Naive thymus-derived CD8-positive, alpha-beta T cell (primary cell): Measurements from ENCODE around the gene GALNTL6. TPM values are rescaled to one million over a fixed set of nuclear protein-coding genes. Genes with fewer than 3 reads are reported as not detected.

Experiments
- ATAC-seq, 2 donors: fragments of 150-1000 bp; cut with Tn5 transposase in 1 of 2; sonication (Bioruptor Pico), chemical (Tn5 transposase) in 1 of 2; 1 replicate in 1 of 2; 2 replicates in 1 of 2; pipeline ENCODE4 v1.10.0; 2021; ENCODE audit warnings: mild to moderate bottlenecking in 2 of 2, moderate library complexity in 2 of 2
- POLR2A ChIA-PET: fragments of 350-600 bp; sonication (Branson Sonifier 250); formaldehyde crosslinking; loops from one replicate; lab custom pipeline; 2021; ENCODE audit warnings: antibody characterized with exemption; lab: Charles Lee
- DNase-seq, 10 donors: peaks; one replicate each; pipeline versions ENCODE4 v3.0.0 to v3.0.0-alpha.2; 2020 to 2022
- H3K27ac Mint-ChIP-seq, 10 donors: one replicate each; pipeline ENCODE4 v1.8.0; 2020 to 2022; ENCODE audit warnings: mild to moderate bottlenecking in 10 of 10, mixed read lengths in 10 of 10, moderate library complexity in 4 of 10, inconsistent platforms in 1 of 10
- H3K27me3 Mint-ChIP-seq, 5 donors: one replicate each; pipeline ENCODE4 v1.8.0; 2021 to 2022; ENCODE audit warnings: mixed read lengths in 5 of 5
- H3K36me3 Mint-ChIP-seq, 3 donors: one replicate each; pipeline ENCODE4 v1.8.0; 2020 to 2022; ENCODE audit warnings: mixed read lengths in 3 of 3, mild to moderate bottlenecking in 2 of 3, inconsistent platforms in 1 of 3
- H3K4me1 Mint-ChIP-seq, 4 donors: one replicate each; pipeline ENCODE4 v1.8.0; 2021 to 2022; ENCODE audit warnings: mixed read lengths in 4 of 4
- H3K4me3 Mint-ChIP-seq, 10 donors: one replicate each; pipeline ENCODE4 v1.8.0; 2020 to 2022; ENCODE audit warnings: mild to moderate bottlenecking in 10 of 10, mixed read lengths in 10 of 10, moderate library complexity in 6 of 10, inconsistent platforms in 1 of 10
- H3K9me3 Mint-ChIP-seq, 9 donors: one replicate each; pipeline ENCODE4 v1.8.0; 2020 to 2022; ENCODE audit warnings: mixed read lengths in 9 of 9, mild to moderate bottlenecking in 3 of 9, inconsistent platforms in 1 of 9, moderate library complexity in 1 of 9
- polyA plus RNA-seq, 3 donors: library from polyadenylated mRNA; unstranded; fragments of 300-500 nt; fragmentation: Illumina TruSeq; gene quantifications; one replicate each; pipeline ENCODE4 v1.2.3, GENCODE V29; 2021
- total RNA-seq, 8 experiments: library from RNA in 2 of 8; stranded (reverse) in 2 of 8; gene quantifications; one replicate each; pipeline ENCODE4 v1.2.3 and lab custom pipeline; 2021 to 2026

GALNTL6 gene
- not detected for total RNA-seq
- not detected for polyA plus RNA-seq
- total RNA-seq (lab: John Stamatoyannopoulos, UW): 0 to 0.17 (median 0) reads per million in 6 experiments

DNA sequence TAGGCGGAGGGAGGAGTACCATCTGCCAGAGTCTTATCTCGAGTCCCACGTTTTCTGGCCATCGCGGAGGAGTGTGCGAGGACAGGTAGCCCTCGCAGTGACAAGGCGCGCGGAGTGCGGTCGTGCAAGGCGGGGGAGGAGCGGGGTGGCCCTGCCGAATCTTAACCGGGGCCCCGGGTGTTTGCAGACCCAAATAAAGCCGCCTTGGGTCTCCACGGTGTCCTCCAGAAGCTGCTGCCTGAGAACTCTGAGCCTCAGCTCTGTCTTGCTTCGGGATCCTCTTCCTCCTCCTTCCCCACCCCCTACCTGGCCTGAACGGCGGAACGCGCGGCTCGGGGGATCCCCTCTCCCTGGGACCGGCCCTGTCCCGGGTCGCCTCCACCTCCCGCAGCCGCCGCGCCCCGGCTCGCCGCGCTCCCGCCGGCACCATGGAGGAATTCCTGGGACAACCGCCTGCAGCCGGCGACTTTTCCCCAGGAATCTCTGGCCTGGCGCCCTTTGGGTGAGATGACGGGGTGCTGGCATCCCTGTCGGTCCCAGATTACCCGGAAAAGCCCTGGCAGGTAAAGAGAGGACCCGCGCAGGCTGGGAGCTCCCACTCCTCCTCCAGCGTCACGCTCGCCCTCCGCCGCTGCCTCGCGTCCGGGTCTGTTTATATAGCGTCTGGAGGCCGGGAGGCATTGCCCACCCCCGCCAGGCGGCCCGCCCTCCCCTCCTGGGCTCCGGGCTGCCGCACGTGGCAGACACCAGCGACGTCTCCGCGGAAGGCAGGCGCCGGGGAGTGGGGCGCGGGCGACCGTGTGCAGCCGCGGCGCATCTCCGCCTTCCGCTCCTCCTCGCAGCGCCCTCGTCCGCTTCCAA, at the start of gene GALNTL6:
TSS of gene GALNTL6 (plus strand) at position 740 of the 861 bp plus-strand sequence.
- peaks cover 15 to 41% (median 21%) of the 10 kb centered on the region in 5 donors for H3K27me3 Mint-ChIP-seq
- DNase-seq: no peak
- peaks cover 0 to 13% (median 4%) of the 10 kb centered on the region in 9 donors for H3K9me3 Mint-ChIP-seq
- POLR2A ChIA-PET: interaction anchor here (0.6 kb wide), 1 partner anchor 128 kb away, joined by 3 read pairs; no protein-coding TSS in a partner anchor
- H3K4me1 Mint-ChIP-seq: peaks cover 0 to 3% (median 2%) of the 10 kb centered on the region in 4 donors
- H3K36me3 Mint-ChIP-seq: peaks cover 0 to 10% (median 2%) of the 10 kb centered on the region in 3 donors
- H3K27ac Mint-ChIP-seq: peak within 1 kb of the TSS in 1 of 10 donors; percentile 40
- no peak for ATAC-seq
- H3K4me3 Mint-ChIP-seq: peak within 1 kb of the TSS in 2 of 10 donors; percentile 53 to 66

DNA sequence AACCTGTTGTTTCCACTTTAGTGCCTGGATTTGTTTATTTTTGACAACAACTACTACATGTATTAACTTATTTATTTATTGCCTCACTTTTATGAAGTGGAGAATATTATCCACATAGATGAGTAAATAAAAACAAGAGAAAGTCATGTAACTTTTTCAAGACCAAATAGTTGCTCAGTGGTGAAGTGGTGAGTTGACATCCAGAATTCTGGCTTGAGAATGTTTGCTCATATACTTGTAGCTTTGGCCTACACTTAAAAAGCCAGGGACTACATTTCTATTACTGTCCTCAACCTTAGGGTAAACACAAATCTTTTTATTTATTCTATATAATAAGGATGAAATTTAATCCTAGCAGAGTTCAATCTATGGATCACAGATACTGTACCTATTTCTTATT, 47.7 kb upstream of the GALNTL6 start:
- Mint-ChIP-seq H3K9me3 (peaks cover 0 to 23% (median 14%) of the 10 kb centered on the region in 9 donors), H3K27me3 (no peaks in the 10 kb centered on the region), H3K36me3 (no peaks in the 10 kb centered on the region), H3K27ac (no peak overlapping the region), H3K4me1 (no peaks in the 10 kb centered on the region), H3K4me3 (no peak overlapping the region)
- DNase-seq: no peak
- POLR2A ChIA-PET: no interaction called here
- ATAC-seq: no peak

DNA sequence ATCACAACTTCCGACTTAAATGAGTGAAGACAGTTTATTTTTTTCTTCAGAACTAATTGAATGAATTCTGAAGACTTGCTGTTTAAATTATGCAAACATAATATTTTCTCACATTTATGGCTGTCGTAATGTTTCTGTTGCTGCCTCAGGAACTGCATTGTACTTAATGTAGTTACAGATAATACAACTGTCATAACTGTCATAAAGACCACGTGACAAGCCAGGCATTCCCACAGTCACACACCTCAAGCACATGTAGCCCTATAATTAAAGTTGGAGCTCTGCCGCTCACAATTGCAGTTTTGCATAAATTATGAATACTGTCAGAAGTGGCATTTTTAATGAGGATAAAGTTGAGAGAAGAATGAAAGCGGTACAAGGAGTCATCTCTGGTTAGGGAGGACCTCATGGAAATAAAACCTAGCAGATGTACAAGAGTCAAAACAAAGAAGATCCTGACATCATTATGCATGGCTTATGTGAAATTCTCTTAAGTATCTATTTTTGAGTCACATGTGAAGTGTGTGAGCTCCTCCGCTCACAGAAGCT, 38.5 kb upstream of the GALNTL6 start:
- H3K4me1 Mint-ChIP-seq: no peaks in the 10 kb centered on the region
- H3K36me3 Mint-ChIP-seq: no peaks in the 10 kb centered on the region
- no peak overlapping the region for H3K4me3 Mint-ChIP-seq
- DNase-seq (no peak), ATAC-seq (no peak)
- POLR2A ChIA-PET: no interaction called here
- no peaks in the 10 kb centered on the region for H3K27me3 Mint-ChIP-seq
- H3K27ac Mint-ChIP-seq: no peak overlapping the region
- H3K9me3 Mint-ChIP-seq: peaks cover 2 to 18% (median 10%) of the 10 kb centered on the region in 9 donors

DNA sequence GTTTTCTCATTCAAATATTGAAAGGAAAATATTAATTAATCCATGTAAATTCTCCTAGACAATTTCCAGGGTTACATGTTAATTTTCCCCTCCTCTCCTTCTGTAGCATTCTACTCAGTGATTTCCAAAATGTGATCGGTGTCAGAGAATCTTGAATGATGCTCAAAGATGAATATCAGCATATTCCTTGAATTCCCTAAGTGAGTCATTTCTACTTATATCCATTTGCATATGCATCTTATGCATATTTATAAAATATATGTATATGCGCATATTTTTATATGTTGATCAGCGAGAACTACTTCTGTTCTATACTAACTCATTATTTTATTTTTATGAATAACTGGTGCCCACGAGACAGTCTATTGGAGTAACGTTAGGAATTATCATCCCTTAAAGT, 33.9 kb upstream of the GALNTL6 start:
- DNase-seq: no peak
- no peak for ATAC-seq
- POLR2A ChIA-PET: no interaction called here
- no peaks in the 10 kb centered on the region for H3K27me3 Mint-ChIP-seq
- H3K4me1 Mint-ChIP-seq: no peaks in the 10 kb centered on the region
- peaks cover 2 to 22% (median 11%) of the 10 kb centered on the region in 9 donors for H3K9me3 Mint-ChIP-seq
- H3K27ac Mint-ChIP-seq: no peak overlapping the region
- H3K36me3 Mint-ChIP-seq: peaks cover 0 to 6% (median 0%) of the 10 kb centered on the region in 3 donors
- H3K4me3 Mint-ChIP-seq: no peak overlapping the region

DNA sequence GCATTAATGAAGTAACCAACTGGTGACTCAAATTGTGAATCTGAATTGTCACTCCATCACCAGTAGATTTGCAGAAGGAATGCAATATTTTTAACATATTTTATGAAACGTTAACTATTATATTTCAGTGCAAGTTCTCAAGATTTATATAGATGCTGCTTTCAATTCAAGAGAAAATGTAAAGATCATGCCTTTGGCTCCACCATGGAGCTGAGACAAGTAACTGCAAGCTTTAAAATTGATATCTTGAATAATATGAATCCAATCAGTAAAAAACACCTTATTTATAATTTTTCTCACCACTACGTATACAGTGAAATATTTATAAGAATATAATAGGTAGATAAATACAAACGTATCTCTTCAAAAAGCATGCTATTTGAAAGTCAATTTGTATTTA, 27.8 kb upstream of the GALNTL6 start:
- Mint-ChIP-seq H3K9me3 (peaks cover 2 to 22% (median 13%) of the 10 kb centered on the region in 9 donors), H3K27me3 (no peaks in the 10 kb centered on the region), H3K36me3 (peaks cover 0 to 6% (median 0%) of the 10 kb centered on the region in 3 donors), H3K27ac (no peak overlapping the region), H3K4me3 (no peak overlapping the region), H3K4me1 (no peaks in the 10 kb centered on the region)
- DNase-seq (no peak), ATAC-seq (no peak)
- POLR2A ChIA-PET: no interaction called here

DNA sequence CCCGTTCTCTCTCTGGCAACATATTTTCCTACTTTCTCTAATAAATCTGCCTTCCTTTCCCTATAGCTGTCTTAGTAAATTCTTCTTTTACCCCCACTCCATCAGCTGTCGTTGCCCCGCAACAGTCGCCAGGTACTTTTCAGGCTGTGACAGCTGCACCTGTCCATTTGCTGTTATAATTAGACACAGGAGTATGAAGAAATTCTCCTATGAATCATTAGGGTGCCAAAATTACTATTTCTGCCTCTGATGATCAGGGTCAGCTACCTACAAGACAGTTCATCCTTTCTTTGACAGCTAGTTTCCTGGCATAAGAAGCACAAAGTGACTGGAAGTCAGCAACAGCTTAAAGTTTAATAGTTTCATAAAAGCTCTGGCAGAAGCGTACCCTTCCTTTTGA, 19.5 kb upstream of the GALNTL6 start:
- DNase-seq (no peak), ATAC-seq (no peak)
- Mint-ChIP-seq H3K9me3 (peaks cover 0 to 10% (median 2%) of the 10 kb centered on the region in 9 donors), H3K4me1 (no peaks in the 10 kb centered on the region), H3K27ac (no peak overlapping the region), H3K4me3 (no peak overlapping the region), H3K36me3 (no peaks in the 10 kb centered on the region), H3K27me3 (no peaks in the 10 kb centered on the region)
- POLR2A ChIA-PET: no interaction called here

DNA sequence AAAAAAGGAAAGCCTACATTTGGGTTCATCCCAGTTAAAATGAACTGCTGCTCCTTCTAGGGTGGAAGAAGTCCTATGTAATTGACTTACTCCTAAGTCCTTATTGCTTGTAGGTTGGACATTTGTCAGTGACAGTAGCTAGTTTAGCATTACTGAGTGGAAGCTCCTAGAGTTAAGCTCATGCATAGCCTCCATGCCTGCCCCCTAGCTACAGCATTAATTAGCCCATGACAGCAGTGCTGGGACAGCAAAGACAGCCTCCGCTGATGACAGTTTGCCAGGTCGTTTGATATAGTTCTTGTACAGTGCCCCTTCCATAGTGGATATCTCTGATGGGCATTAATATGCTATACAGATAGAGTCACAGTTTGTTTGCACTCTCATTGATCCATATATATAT, 18.7 kb upstream of the GALNTL6 start:
- no peak overlapping the region for H3K4me3 Mint-ChIP-seq
- no peak overlapping the region for H3K27ac Mint-ChIP-seq
- no peaks in the 10 kb centered on the region for H3K4me1 Mint-ChIP-seq
- DNase-seq (no peak), ATAC-seq (no peak)
- POLR2A ChIA-PET: no interaction called here
- no peaks in the 10 kb centered on the region for H3K27me3 Mint-ChIP-seq
- no peaks in the 10 kb centered on the region for H3K36me3 Mint-ChIP-seq
- peaks cover 0 to 10% (median 3%) of the 10 kb centered on the region in 9 donors for H3K9me3 Mint-ChIP-seq

DNA sequence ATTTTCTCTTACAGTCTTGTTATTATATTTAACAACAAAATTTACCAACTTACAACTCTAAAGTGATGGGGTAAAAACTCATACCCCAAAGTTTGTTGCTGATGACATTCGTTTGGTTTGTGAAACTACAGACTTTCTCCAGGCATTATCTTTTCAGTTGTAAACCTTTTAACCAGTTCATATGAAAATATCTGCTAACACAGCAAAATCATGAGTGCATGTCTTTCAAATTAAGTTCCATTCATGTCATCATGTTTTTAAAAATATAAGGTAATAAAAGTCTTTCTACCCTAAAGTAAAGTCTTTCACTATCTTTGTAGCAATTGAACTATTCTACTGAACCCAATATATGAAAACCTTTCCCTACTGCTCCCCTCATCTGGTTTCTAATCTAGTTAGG, 3.4 kb upstream of the GALNTL6 start:
- H3K27ac Mint-ChIP-seq: no peak overlapping the region
- POLR2A ChIA-PET: no interaction called here
- peaks cover 0 to 3% (median 2%) of the 10 kb centered on the region in 4 donors for H3K4me1 Mint-ChIP-seq
- H3K36me3 Mint-ChIP-seq: peaks cover 0 to 10% (median 2%) of the 10 kb centered on the region in 3 donors
- ATAC-seq (no peak), DNase-seq (no peak)
- H3K27me3 Mint-ChIP-seq: peaks cover 12 to 38% (median 20%) of the 10 kb centered on the region in 5 donors
- no peak overlapping the region for H3K4me3 Mint-ChIP-seq
- peaks cover 0 to 7% (median 4%) of the 10 kb centered on the region in 9 donors for H3K9me3 Mint-ChIP-seq

DNA sequence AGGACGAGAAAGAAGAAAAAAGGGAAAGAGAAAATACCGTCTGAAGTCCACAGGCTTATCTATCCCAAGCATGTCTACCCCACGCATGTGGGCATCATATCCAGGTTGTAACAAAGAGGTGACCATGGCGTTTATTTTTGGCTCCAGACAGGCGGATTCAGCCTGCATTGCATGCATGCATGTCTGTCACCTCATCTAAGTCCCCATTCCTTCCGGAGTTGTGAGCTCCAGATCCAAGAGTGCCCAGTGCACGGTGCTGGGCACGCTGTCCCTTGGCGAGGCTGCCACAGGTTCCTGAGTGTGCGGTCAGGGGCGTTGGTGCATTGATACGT, 905 bp upstream of the GALNTL6 start:
- H3K4me1 Mint-ChIP-seq: peaks cover 0 to 3% (median 2%) of the 10 kb centered on the region in 4 donors
- H3K27ac Mint-ChIP-seq: no peak overlapping the region
- no peak for DNase-seq
- ATAC-seq: no peak
- peaks cover 0 to 13% (median 4%) of the 10 kb centered on the region in 9 donors for H3K9me3 Mint-ChIP-seq
- H3K4me3 Mint-ChIP-seq: peak overlapping the region in 1 of 10 donors; percentile 66
- peaks cover 15 to 41% (median 21%) of the 10 kb centered on the region in 5 donors for H3K27me3 Mint-ChIP-seq
- POLR2A ChIA-PET: interaction anchor here (0.6 kb wide), 1 partner anchor 129 kb away, joined by 3 read pairs; no protein-coding TSS in a partner anchor
- H3K36me3 Mint-ChIP-seq: peaks cover 0 to 10% (median 2%) of the 10 kb centered on the region in 3 donors

DNA sequence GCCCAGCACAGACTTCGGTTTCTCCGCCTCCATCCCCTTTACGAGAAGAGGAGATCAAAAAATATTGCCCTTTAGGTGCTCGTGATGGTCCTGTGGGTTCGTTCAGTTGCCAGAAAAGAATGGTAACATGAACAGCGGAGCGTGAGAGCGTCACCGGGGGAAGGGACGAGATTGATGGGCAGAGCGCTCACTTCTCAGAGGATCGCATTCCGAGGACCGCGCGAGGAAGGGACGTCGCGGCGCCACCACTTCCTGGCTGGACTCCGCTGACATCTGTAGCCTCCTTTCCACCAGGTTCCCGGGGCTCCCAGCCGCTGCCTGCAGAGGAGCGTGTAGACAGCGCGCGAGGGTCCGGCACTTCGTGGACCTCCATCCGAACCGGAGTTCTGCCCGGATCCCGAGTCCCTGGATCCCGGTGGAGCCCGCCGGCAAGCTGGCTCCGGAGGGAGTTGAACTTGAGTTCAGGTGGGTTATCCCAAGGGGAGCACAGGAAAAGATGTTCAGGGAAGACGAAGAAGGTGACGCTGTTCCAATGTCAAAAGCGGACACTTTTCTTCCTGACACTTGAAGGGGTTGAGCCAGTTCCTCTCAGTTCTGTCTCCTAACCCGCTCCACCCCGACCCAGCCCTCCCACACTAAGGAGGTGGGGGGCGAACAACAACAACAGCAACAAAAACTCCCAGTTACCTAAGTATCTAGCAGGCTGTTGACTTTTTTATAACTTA, 484 bp downstream of the GALNTL6 start:
- POLR2A ChIA-PET: no interaction called here
- no peak for ATAC-seq
- Mint-ChIP-seq H3K9me3 (peaks cover 0 to 13% (median 4%) of the 10 kb centered on the region in 9 donors), H3K27ac (peak overlapping the region in 1 of 10 donors; percentile 40), H3K36me3 (peaks cover 0 to 10% (median 2%) of the 10 kb centered on the region in 3 donors), H3K27me3 (peaks cover 15 to 41% (median 21%) of the 10 kb centered on the region in 5 donors), H3K4me3 (peak overlapping the region in 2 of 10 donors; percentile 24 to 53), H3K4me1 (peaks cover 0 to 3% (median 2%) of the 10 kb centered on the region in 4 donors)
- no peak for DNase-seq

DNA sequence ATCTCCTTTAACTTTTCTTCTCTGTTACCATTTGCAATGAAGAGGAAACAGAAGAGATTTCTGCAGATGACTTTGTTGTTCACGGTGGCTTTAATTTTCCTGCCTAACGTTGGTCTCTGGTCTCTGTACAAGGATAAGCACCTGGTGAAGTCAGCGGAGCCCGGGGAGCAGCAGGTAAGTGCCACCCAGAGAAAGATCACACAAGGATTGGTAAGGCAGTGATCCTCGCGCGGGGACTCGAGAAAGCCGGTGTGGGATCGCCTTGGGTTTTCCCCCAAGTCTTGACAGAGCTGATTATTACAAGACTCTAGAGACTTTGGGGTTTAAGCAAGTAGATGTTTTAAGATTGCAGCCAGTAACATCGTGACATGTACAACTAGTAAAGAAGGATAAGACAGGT, 1.3 kb downstream of the GALNTL6 start:
- Mint-ChIP-seq H3K27me3 (peaks cover 15 to 41% (median 21%) of the 10 kb centered on the region in 5 donors), H3K4me1 (peaks cover 0 to 3% (median 2%) of the 10 kb centered on the region in 4 donors), H3K9me3 (peaks cover 0 to 13% (median 4%) of the 10 kb centered on the region in 9 donors), H3K36me3 (peaks cover 0 to 10% (median 2%) of the 10 kb centered on the region in 3 donors), H3K4me3 (no peak overlapping the region), H3K27ac (no peak overlapping the region)
- DNase-seq (no peak), ATAC-seq (no peak)
- POLR2A ChIA-PET: no interaction called here

DNA sequence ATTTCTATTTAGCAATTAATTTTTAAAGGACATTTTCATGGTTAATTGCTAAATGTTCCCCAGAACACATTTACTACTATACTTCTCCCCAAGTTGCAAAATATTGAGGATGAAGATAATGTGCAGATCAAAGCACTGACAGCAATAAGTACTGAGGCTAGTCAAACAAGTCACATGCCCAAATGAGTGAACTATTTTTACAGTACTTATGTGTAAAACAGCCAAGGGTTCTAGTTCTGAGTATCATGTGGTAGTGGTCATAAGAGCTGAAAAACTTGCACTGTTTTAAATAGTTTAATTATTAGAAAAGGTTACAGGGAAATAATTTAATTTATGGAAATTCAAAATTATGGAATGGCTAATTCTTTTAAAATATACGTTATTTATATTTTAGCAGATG, 3.8 kb downstream of the GALNTL6 start:
- H3K9me3 Mint-ChIP-seq: peaks cover 0 to 13% (median 2%) of the 10 kb centered on the region in 9 donors
- peaks cover 0 to 3% (median 2%) of the 10 kb centered on the region in 4 donors for H3K4me1 Mint-ChIP-seq
- H3K27ac Mint-ChIP-seq: no peak overlapping the region
- H3K27me3 Mint-ChIP-seq: peaks cover 14 to 25% (median 17%) of the 10 kb centered on the region in 5 donors
- no peak overlapping the region for H3K4me3 Mint-ChIP-seq
- ATAC-seq (no peak), DNase-seq (no peak)
- H3K36me3 Mint-ChIP-seq: peaks cover 0 to 8% (median 1%) of the 10 kb centered on the region in 3 donors
- POLR2A ChIA-PET: no interaction called here
